GM12878 (cell line): ENCODE results near the gene VKORC1. TPM values are rescaled to one million over a fixed set of nuclear protein-coding genes. Genes with fewer than 3 reads are reported as not detected.

Experiments
- ATAC-seq: fragments of 200-7000 bp; cut with Tn5 transposase; 3 replicates; pipeline ENCODE4 v1.9.1; 2020; ENCODE audit warnings: mild to moderate bottlenecking, moderate library complexity
- BruUV-seq: library from RNA; stranded (reverse); fragments of 400-500 nt; replicated peaks from 2 replicates; lab custom pipeline; 2021; lab: Mats Ljungman, UMichigan
- CTCF ChIA-PET: fragments of 300-600 bp; sonication (Branson Sonifier 250); formaldehyde crosslinking; extraction: SDS; loops from one replicate; lab custom pipeline; 2021; ENCODE audit warnings: inconsistent platforms; lab: Yijun Ruan, JAX
- POLR2A ChIA-PET: fragments of 350-600 bp; formaldehyde crosslinking; extraction: SDS; loops from one replicate; lab custom pipeline; 2021; ENCODE audit warnings: inconsistent platforms; lab: Charles Lee
- RAD21 ChIA-PET: fragments of 300-600 bp; sonication (Branson Sonifier 250); formaldehyde crosslinking; loops from one replicate; lab custom pipeline; 2023; ENCODE audit warnings: antibody characterized with exemption; ENCODE audit not compliant: unreplicated experiment; lab: Charles Lee
- SMC1A ChIA-PET: fragments of 300-600 bp; sonication (Branson Sonifier 250); formaldehyde crosslinking; loops from one replicate; lab custom pipeline; 2023; ENCODE audit not compliant: unreplicated experiment, uncharacterized antibody; lab: Charles Lee
- DNase-seq: peaks from one replicate; pipeline ENCODE4 v3.0.0-alpha.2; 2011; ENCODE audit warnings: low read depth, low spot score
- FAIRE-seq: peaks from 3 replicates; lab custom pipeline; 2011; peaks lifted over from hg19 to GRCh38; lab: Jason Lieb, UNC
- H2AFZ ChIP-seq: 2 replicates; pipeline ENCODE4 v1.6.0; 2011; ENCODE audit warnings: low read depth, low read length, control low read depth; ENCODE audit not compliant: control insufficient read depth
- H3K27ac ChIP-seq: 2 replicates; pipeline ENCODE4 v1.5.1; 2011; ENCODE audit warnings: control low read depth; ENCODE audit not compliant: control insufficient read depth, insufficient read depth
- H3K27me3 ChIP-seq, 2 experiments: replicated peaks in 1 of 2; 2 replicates each; pipeline versions ENCODE4 v1.6.0 to v1.6.1; 2011; ENCODE audit warnings: low read length in 1 of 2; ENCODE audit not compliant: control insufficient read depth in 2 of 2, insufficient read depth in 2 of 2
- H3K36me3 ChIP-seq, 2 experiments: 2 replicates each; pipeline ENCODE4 v1.5.1; 2011; ENCODE audit warnings: low read length in 1 of 2; ENCODE audit not compliant: control insufficient read depth in 2 of 2, insufficient read depth in 2 of 2
- H3K4me1 ChIP-seq: 2 replicates; pipeline ENCODE4 v1.6.1; 2011; ENCODE audit warnings: mild to moderate bottlenecking, low read length, moderate library complexity, mixed read lengths; ENCODE audit not compliant: control insufficient read depth, insufficient read depth
- H3K4me2 ChIP-seq: 2 replicates; pipeline ENCODE4 v1.6.0; 2011; ENCODE audit warnings: control low read depth; ENCODE audit not compliant: control insufficient read depth, insufficient read depth
- H3K4me3 ChIP-seq: fragments of 200-600 bp; sonication (generic); 2 replicates; pipeline ENCODE4 v1.5.1; 2016
- H3K79me2 ChIP-seq: 2 replicates; pipeline ENCODE4 v1.6.0; 2011; ENCODE audit warnings: low read length; ENCODE audit not compliant: control insufficient read depth, insufficient read depth
- H3K9ac ChIP-seq: 2 replicates; pipeline ENCODE4 v1.8.0; 2011; ENCODE audit warnings: low read length, control low read depth, mixed read lengths; ENCODE audit not compliant: control insufficient read depth, insufficient read depth
- H3K9me3 ChIP-seq: replicated peaks from 3 replicates; pipeline ENCODE4 v1.5.1; 2011; ENCODE audit warnings: mild to moderate bottlenecking, low read length; ENCODE audit not compliant: control insufficient read depth, insufficient read depth
- H4K20me1 ChIP-seq: 2 replicates; pipeline ENCODE4 v1.6.0; 2011; ENCODE audit not compliant: control insufficient read depth, insufficient read depth
- BRCA1 ChIP-seq: IDR thresholded peaks from 2 replicates; pipeline ENCODE4 v1.6.1; 2011; ENCODE audit warnings: low read depth, low read length, improper control_type of control experiment
- CREM ChIP-seq: IDR thresholded peaks from 2 replicates; pipeline ENCODE4 v1.6.1; 2014; ENCODE audit warnings: antibody characterized with exemption, low read depth
- KLF5 ChIP-seq: fragments of 450-650 bp; IDR thresholded peaks from 2 replicates; pipeline ENCODE4 v1.6.1; 2014; ENCODE audit warnings: mild to moderate bottlenecking; ENCODE audit not compliant: partially characterized antibody
- PKNOX1 ChIP-seq: fragments of 450-650 bp; IDR thresholded peaks from 2 replicates; pipeline ENCODE4 v1.6.1; 2016; ENCODE audit warnings: mild to moderate bottlenecking
- SREBF1 ChIP-seq: IDR thresholded peaks from 2 replicates; pipeline ENCODE4 v1.6.1; 2012; ENCODE audit warnings: mild to moderate bottlenecking, low read length
- TARDBP ChIP-seq: IDR thresholded peaks from 2 replicates; pipeline ENCODE4 v1.6.1; 2016; ENCODE audit warnings: borderline replicate concordance
- ZBTB40 ChIP-seq: fragments of 450-650 bp; IDR thresholded peaks from 2 replicates; pipeline ENCODE4 v1.6.1; 2016; ENCODE audit warnings: mild to moderate bottlenecking, moderate library complexity, borderline replicate concordance
- ZNF592 ChIP-seq: fragments of 450-650 bp; IDR thresholded peaks from 2 replicates; pipeline ENCODE4 v1.6.1; 2017; ENCODE audit warnings: mild to moderate bottlenecking, moderate library complexity
- WGBS: methylation state at CpG from one replicate; pipeline ENCODE4 v1.1.6; 2016; ENCODE audit warnings: low lambda C conversion rate; ENCODE audit not compliant: insufficient replicate concordance, insufficient coverage; ENCODE audit errors: missing lambda C conversion rate; 5-methylcytosine and 5-hydroxymethylcytosine counted together
- in situ Hi-C: fragments of 300-500 bp; cut with MboI; formaldehyde crosslinking; loops from 9 replicates; pipeline ENCODE4 v1.14.3; 2018; ENCODE audit warnings: mixed read lengths
- intact Hi-C: fragments of 100-400 bp; cut with micrococcal nuclease; formaldehyde crosslinking; loops from one replicate; pipeline ENCODE4 v1.14.2; 2022; ENCODE audit not compliant: unreplicated experiment
- polyA plus RNA-seq, 11 experiments: library from polyadenylated mRNA; depleted of rRNA in 4 of 11; unstranded in 6 of 11; stranded (reverse) in 5 of 11; fragments of >200 nt; fragmentation: Nextera tagmentation in 4 of 11; fragmentation: Illumina TruSeq in 1 of 11; extraction: Ambion mirVana in 4 of 11; extraction: Trizol in 1 of 11; gene quantifications; 1 replicate in 1 of 11; 2 replicates in 10 of 11; pipeline versions ENCODE4 v1.2.1 to v1.2.3, GENCODE V29; 2011 to 2016; ENCODE audit warnings: inconsistent platforms in 2 of 11, missing spikeins in 2 of 11, low read depth in 1 of 11
- total RNA-seq, 4 experiments: library from RNA; depleted of rRNA in 3 of 4; stranded (reverse); fragments of >200 nt in 3 of 4; fragmentation: Illumina TruSeq in 1 of 4; extraction: Trizol in 1 of 4; gene quantifications; 2 replicates each; pipeline versions ENCODE4 v1.2.1 to v1.2.3, GENCODE V29; 2013 to 2021

The VKORC1 gene
- total and polyA plus RNA-seq, 10 of the 15 experiments (the other 5 are each of a cell fraction or from before 2014, with no cell fraction given): 19.8 to 140 (median 57.7) TPM

GRCh38 chr16:31118223-31119155, 23.9 kb upstream of the VKORC1 start (continued):
- TF ChIP-seq CREM: no peak
- TF ChIP-seq ZNF592: no peak

- Histone ChIP-seq H3K9me3 (no peaks in the 10 kb centered on the region), H3K79me2 (peaks cover 11% of the 10 kb centered on the region), H3K4me3 (peak within 1 kb of the TSS; percentile 84), H3K27ac (peak within 1 kb of the TSS; percentile 73), H3K4me1 (peaks cover 8% of the 10 kb centered on the region), H2AFZ (peak within 1 kb of the TSS; percentile 74), H3K9ac (peak within 1 kb of the TSS; percentile 62), H3K4me2 (peak within 1 kb of the TSS; percentile 59), H3K27me3 (no peaks in the 10 kb centered on the region), H3K36me3 (peaks cover 3 to 9% of the 10 kb centered on the region in 2 experiments; a peak in 3 of 4 replicates), H4K20me1 (no peaks in the 10 kb centered on the region)
- under 1% methylated on average over 50 of the region's 68 CpGs for WGBS
- peak; percentile 72 for DNase-seq
- FAIRE-seq: peak; percentile 90
- ATAC-seq: peak; percentile 96
- RAD21 ChIA-PET: interaction anchor here (0.6 to 5.2 kb wide), 14 partner anchors 10 to 595 kb away, joined by 3 to 48 read pairs (median 4); partner anchors contain the start of genes BCKDK, ZNF646 and ZNF668
- SMC1A ChIA-PET: interaction anchor here (0.6 to 2.4 kb wide), 4 partner anchors 17 to 266 kb away, joined by 3 to 7 read pairs (median 4); partner anchors contain the start of genes ZNF646 and ZNF668
- BruUV-seq: TSS peak; percentile 83
- CTCF ChIA-PET: interaction anchor here (0.5 to 1.4 kb wide), 8 partner anchors 25 to 334 kb away, joined by 3 to 15 read pairs (median 4); no protein-coding TSS in a partner anchor
- intact Hi-C loops (loop anchor here (10.0 kb wide), 1 partner anchor 757 kb away; the partner anchor contains the start of gene ZNF267), in situ Hi-C loops (loop anchor here (10.0 kb wide), 1 partner anchor 757 kb away; the partner anchor contains the start of gene ZNF267)
- POLR2A ChIA-PET: interaction anchor here (0.6 to 1.7 kb wide), 19 partner anchors 9 to 752 kb away, joined by 3 to 24 read pairs (median 4); partner anchors contain the start of genes BCKDK, FUS, PHKG2 and PYCARD
- TF ChIP-seq SREBF1: peak; percentile 77
- TF ChIP-seq KLF5: peak; percentile 57
- peak; percentile 78; the same call in 1 of the 2 replicates for TF ChIP-seq TARDBP
- TF ChIP-seq BRCA1: no peak
- peak; percentile 51; the same call in 1 of the 2 replicates for TF ChIP-seq PKNOX1
- peak; percentile 92 for TF ChIP-seq ZBTB40
These were observed 23.0 kb upstream of the VKORC1 start, which contains the start of gene KAT8 for GRCh38 chr16:31117384-31118222. KAT8 (plus strand) TSS chr16:31117664; CDS start chr16:31117682, 18 bp downstream.
